ENCODE data around the gene MEA1. TPM values are rescaled to one million over a fixed set of nuclear protein-coding genes. Genes with fewer than 3 reads are reported as not detected.
A peak's percentile ranks its signal among the peaks of the same experiment; 100 is the strongest.

MEA1 gene
- total RNA-seq, 1 experiment from 2014 or later = 64.8 TPM

GRCh38 chr6:43016176-43016942 is 2.6 kb upstream of the MEA1 start:
- peaks cover 50% of the 10 kb centered on the region for H3K79me2 ChIP-seq (ENCODE audit: insufficient read depth, low read length)
- POLR2A ChIA-PET = interaction anchor here (0.7 to 1.2 kb wide), 2 partner anchors 32 to 134 kb away, joined by 3 read pairs; partner anchors contain the start of gene PPP2R5D
- no peak overlapping the region for H3K4me3 ChIP-seq (replicated peaks in 1 of 2; ENCODE audit: low read depth in 1 of 2, low read length in 2 of 2)

GRCh38 chr6:43014434-43014909 is 726 bp upstream of the MEA1 start:
- BruUV-seq (replicated peaks) = TSS peak; percentile 67
- no peaks in the 10 kb centered on the region for H3K9me2 ChIP-seq (ENCODE audit: insufficient read depth)
- ChIA-PET CTCF (interaction anchor here (0.6 to 2.0 kb wide), 5 partner anchors 10 to 940 kb away, joined by 3 to 7 read pairs (median 5); partner anchors contain the start of gene PPP2R5D), RAD21 (ENCODE audit: low non-redundant PET in 1 of 2, low total read pairs in 2 of 2, uncharacterized antibody in 2 of 2, unreplicated experiment in 2 of 2) (interaction anchor here in 1 of 2 experiments (0.6 to 0.9 kb wide), 2 partner anchors 8 to 45 kb away, joined by 3 read pairs; partner anchors contain the start of genes KLC4 and MRPL2), POLR2A (interaction anchor here (0.6 to 2.0 kb wide), 11 partner anchors 10 to 130 kb away, joined by 3 to 14 read pairs (median 4); partner anchors contain the start of genes CUL7, KLC4, MRPL2 and PPP2R5D)
- TF ChIP-seq POLR2A (IDR thresholded peaks at IDR 0.05; ENCODE audit: borderline replicate concordance, extremely low read depth, insufficient read depth, insufficient read length) (peak; percentile 4), EGR1 (IDR thresholded peaks at IDR 0.05; ENCODE audit: low read depth) (no peak)
- H3K27me3 ChIP-seq (ENCODE audit: insufficient read depth, low read length) = no peaks in the 10 kb centered on the region
- intact Hi-C loops (cut with micrococcal nuclease) = loop anchor here (1.0 to 5.0 kb wide), 3 partner anchors 43 to 257 kb away; partner anchors contain the start of genes CNPY3, KLC4 and MRPL2
- H3K9me3 ChIP-seq (ENCODE audit: control insufficient read depth in 1 of 2, insufficient read depth in 1 of 2, low read depth in 1 of 2, low read length in 2 of 2) = no peaks in the 10 kb centered on the region
- H4K20me1 ChIP-seq (ENCODE audit: insufficient read depth) = no peaks in the 10 kb centered on the region
- ATAC-seq (no peak; the same call in 1 of the 2 replicates), DNase-seq (ENCODE audit: low read depth, low spot score) (no peak)
- H2AFZ ChIP-seq (ENCODE audit: low read depth, low read length, poor library complexity, severe bottlenecking) = no peak overlapping the region
- peaks cover 46% of the 10 kb centered on the region for H3K79me2 ChIP-seq (ENCODE audit: insufficient read depth, low read length)
- H3K4me1 ChIP-seq (ENCODE audit: control insufficient read depth in 1 of 2, insufficient read depth in 2 of 2, low read length in 2 of 2) = peaks cover 7 to 20% of the 10 kb centered on the region in 2 experiments; a peak in 2 of 4 replicates
- H3K27ac ChIP-seq (ENCODE audit: low read depth, low read length) = peak overlapping the region; percentile 57
- H3K4me2 ChIP-seq (ENCODE audit: low read length) = peak overlapping the region; percentile 79
- peak overlapping the region; percentile 83 for H3K9ac ChIP-seq (ENCODE audit: low read length)
- H3K36me3 ChIP-seq (ENCODE audit: control insufficient read depth in 1 of 2, insufficient read depth in 2 of 2, low read length in 2 of 2) = peaks cover 24 to 28% of the 10 kb centered on the region in 2 experiments
- peak overlapping the region; percentile 91 to 99 for H3K4me3 ChIP-seq (replicated peaks in 1 of 2; ENCODE audit: low read depth in 1 of 2, low read length in 2 of 2)

More at GRCh38 chr6:43016176-43016942, 2.6 kb upstream of the MEA1 start:
- H2AFZ ChIP-seq (ENCODE audit: low read depth, low read length, poor library complexity, severe bottlenecking) = no peak overlapping the region
- no peak for ATAC-seq
- no peak for DNase-seq (ENCODE audit: low read depth, low spot score)
- peaks cover 16 to 17% of the 10 kb centered on the region in 2 experiments for H3K36me3 ChIP-seq (ENCODE audit: control insufficient read depth in 1 of 2, insufficient read depth in 2 of 2, low read length in 2 of 2)
- H3K9me3 ChIP-seq (ENCODE audit: control insufficient read depth in 1 of 2, insufficient read depth in 1 of 2, low read depth in 1 of 2, low read length in 2 of 2) = no peaks in the 10 kb centered on the region
- intact Hi-C loops (cut with micrococcal nuclease) = no loop called here
- no peaks in the 10 kb centered on the region for H4K20me1 ChIP-seq (ENCODE audit: insufficient read depth)
- H3K4me2 ChIP-seq (ENCODE audit: low read length) = no peak overlapping the region
- peaks cover 10 to 31% of the 10 kb centered on the region in 2 experiments; a peak in 3 of 4 replicates for H3K4me1 ChIP-seq (ENCODE audit: control insufficient read depth in 1 of 2, insufficient read depth in 2 of 2, low read length in 2 of 2)
- no peak overlapping the region for H3K27ac ChIP-seq (ENCODE audit: low read depth, low read length)
- TSS peak; percentile 3 for BruUV-seq (replicated peaks)
- CTCF ChIA-PET = no interaction called here
- H3K9me2 ChIP-seq (ENCODE audit: insufficient read depth) = no peaks in the 10 kb centered on the region
- H3K27me3 ChIP-seq (ENCODE audit: insufficient read depth, low read length) = no peaks in the 10 kb centered on the region
- RAD21 ChIA-PET (ENCODE audit: low non-redundant PET in 1 of 2, low total read pairs in 2 of 2, uncharacterized antibody in 2 of 2, unreplicated experiment in 2 of 2) = no interaction called here
- no peak overlapping the region for H3K9ac ChIP-seq (ENCODE audit: low read length)
- TF ChIP-seq JUND (IDR thresholded peaks at IDR 0.05) (no peak), SRF (IDR thresholded peaks at IDR 0.05; ENCODE audit: low read depth) (no peak), CBX3 (IDR thresholded peaks at IDR 0.05; ENCODE audit: low read depth) (no peak)
